DND-41 (cell line): Measurements from ENCODE around the gene HS3ST3B1.

Experiments used
- EZH2 ChIP-seq: IDR thresholded peaks from 3 replicates; pipeline ENCODE4 v1.6.1; 2012; ENCODE audit warnings: borderline replicate concordance, low read depth, mild to moderate bottlenecking, moderate library complexity, low read length, inconsistent platforms; ENCODE audit not compliant: severe bottlenecking
- TF ChIP-seq, protein P1 (sequence below): IDR thresholded peaks from 2 replicates; pipeline ENCODE4 v1.5.1; 2012; ENCODE audit warnings: borderline replicate concordance, low read length, moderate library complexity, mild to moderate bottlenecking; ENCODE audit not compliant: poor library complexity, severe bottlenecking; ENCODE audit errors: extremely low read depth

DNA sequence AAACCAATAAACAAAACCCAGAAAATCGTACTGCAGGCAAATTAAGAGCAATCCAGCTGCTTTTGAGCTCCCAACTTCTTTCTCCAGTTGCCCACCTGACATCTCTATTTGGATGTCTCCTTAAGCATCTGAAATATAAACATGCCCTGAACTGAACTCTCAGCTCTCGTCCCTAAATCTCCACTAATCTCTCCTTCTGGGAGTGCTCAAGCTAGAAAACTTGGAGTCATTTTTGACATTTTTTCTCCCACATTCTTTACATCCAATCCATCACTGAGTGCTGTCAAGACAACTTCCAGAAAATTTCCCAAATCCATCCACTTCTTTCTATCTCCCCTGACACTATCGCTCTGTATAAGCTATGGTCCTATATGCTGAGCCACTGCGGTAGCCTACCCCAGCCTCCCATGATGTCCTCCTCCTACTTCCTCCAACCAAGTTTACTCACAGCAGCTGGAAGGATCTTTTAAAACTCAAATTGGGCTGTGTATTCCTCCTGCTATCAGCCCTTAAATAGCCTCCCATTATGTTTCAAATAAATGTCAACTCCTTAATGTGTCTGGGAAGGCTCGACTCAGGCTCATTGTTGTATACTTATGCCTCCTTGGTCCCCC is 53.1 kb downstream of the HS3ST3B1 start:
- TF ChIP-seq, protein P1, sequence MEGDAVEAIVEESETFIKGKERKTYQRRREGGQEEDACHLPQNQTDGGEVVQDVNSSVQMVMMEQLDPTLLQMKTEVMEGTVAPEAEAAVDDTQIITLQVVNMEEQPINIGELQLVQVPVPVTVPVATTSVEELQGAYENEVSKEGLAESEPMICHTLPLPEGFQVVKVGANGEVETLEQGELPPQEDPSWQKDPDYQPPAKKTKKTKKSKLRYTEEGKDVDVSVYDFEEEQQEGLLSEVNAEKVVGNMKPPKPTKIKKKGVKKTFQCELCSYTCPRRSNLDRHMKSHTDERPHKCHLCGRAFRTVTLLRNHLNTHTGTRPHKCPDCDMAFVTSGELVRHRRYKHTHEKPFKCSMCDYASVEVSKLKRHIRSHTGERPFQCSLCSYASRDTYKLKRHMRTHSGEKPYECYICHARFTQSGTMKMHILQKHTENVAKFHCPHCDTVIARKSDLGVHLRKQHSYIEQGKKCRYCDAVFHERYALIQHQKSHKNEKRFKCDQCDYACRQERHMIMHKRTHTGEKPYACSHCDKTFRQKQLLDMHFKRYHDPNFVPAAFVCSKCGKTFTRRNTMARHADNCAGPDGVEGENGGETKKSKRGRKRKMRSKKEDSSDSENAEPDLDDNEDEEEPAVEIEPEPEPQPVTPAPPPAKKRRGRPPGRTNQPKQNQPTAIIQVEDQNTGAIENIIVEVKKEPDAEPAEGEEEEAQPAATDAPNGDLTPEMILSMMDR = no peak
- TF ChIP-seq EZH2 = no peak
